ENCODE data around the gene ADGRV1.
"Not testable (repeated sequence)": the region's sequence is repeated elsewhere in the genome, so short reads cannot be mapped to it uniquely, and the experiment has no call there.

The ADGRV1 gene

GRCh38 chr5:91038180-91038808, 479.7 kb downstream of the ADGRV1 start:
- Histone ChIP-seq H3K27me3 (ENCODE audit: low read length) (no peaks in the 10 kb centered on the region), H3K4me3 (ENCODE audit: insufficient read depth, low read length, poor library complexity, severe bottlenecking) (no peak overlapping the region), H3K9ac (ENCODE audit: low read length) (no peak overlapping the region), H3K4me2 (ENCODE audit: low read depth, low read length, poor library complexity, severe bottlenecking) (no peak overlapping the region), H3K9me2 (replicated peaks; ENCODE audit: insufficient read depth, low read length) (no peaks in the 10 kb centered on the region), H3K79me2 (ENCODE audit: insufficient read depth, low read length) (no peaks in the 10 kb centered on the region), H2AFZ (ENCODE audit: low read depth, low read length, severe bottlenecking) (no peak overlapping the region), H3K27ac (ENCODE audit: low read depth, low read length) (no peak overlapping the region), H3K36me3 (ENCODE audit: low read length) (no peaks in the 10 kb centered on the region), H3K9me3 (ENCODE audit: insufficient read depth, low read length) (no peaks in the 10 kb centered on the region), H4K20me1 (ENCODE audit: low read depth, low read length) (no peaks in the 10 kb centered on the region), H3F3A (ENCODE audit: insufficient read depth) (no peaks in the 10 kb centered on the region)
- TF ChIP-seq EZH2phosphoT487 (conservative IDR thresholded peaks at IDR 0.05; ENCODE audit: low read length): no peak
- TF ChIP-seq CTCF (IDR thresholded peaks at IDR 0.05; ENCODE audit: insufficient read depth, low read length, poor library complexity, severe bottlenecking): no peak

- H3K4me3 ChIP-seq (ENCODE audit: insufficient read depth, low read length, poor library complexity, severe bottlenecking); H3K9me2 ChIP-seq (replicated peaks; ENCODE audit: insufficient read depth, low read length); H3K27ac ChIP-seq (ENCODE audit: low read depth, low read length); H3K36me3 ChIP-seq (ENCODE audit: low read length); H3F3A ChIP-seq (ENCODE audit: insufficient read depth); H3K9me3 ChIP-seq (ENCODE audit: insufficient read depth, low read length); H3K4me2 ChIP-seq (ENCODE audit: low read depth, low read length, poor library complexity, severe bottlenecking); H3K79me2 ChIP-seq (ENCODE audit: insufficient read depth, low read length); H3K9ac ChIP-seq (ENCODE audit: low read length); H2AFZ ChIP-seq (ENCODE audit: low read depth, low read length, severe bottlenecking); H4K20me1 ChIP-seq (ENCODE audit: low read depth, low read length); H3K27me3 ChIP-seq (ENCODE audit: low read length): not testable (repeated sequence)
Observed at GRCh38 chr5:91041132-91041531, 482.5 kb downstream of the ADGRV1 start.

GRCh38 chr5:91042247-91042935, 483.8 kb downstream of the ADGRV1 start:
- H3K36me3 ChIP-seq (ENCODE audit: low read length): no peaks in the 10 kb centered on the region
- no peaks in the 10 kb centered on the region for H3K27me3 ChIP-seq (ENCODE audit: low read length)
- no peak for TF ChIP-seq CTCF (IDR thresholded peaks at IDR 0.05; ENCODE audit: insufficient read depth, low read length, poor library complexity, severe bottlenecking)
- no peak for TF ChIP-seq EZH2phosphoT487 (conservative IDR thresholded peaks at IDR 0.05; ENCODE audit: low read length)

GRCh38 chr5:91042936-91043255, 484.3 kb downstream of the ADGRV1 start:
- no peak overlapping the region for H2AFZ ChIP-seq (ENCODE audit: low read depth, low read length, severe bottlenecking)
- H3K36me3 ChIP-seq (ENCODE audit: low read length): no peaks in the 10 kb centered on the region
- no peaks in the 10 kb centered on the region for H3K79me2 ChIP-seq (ENCODE audit: insufficient read depth, low read length)
- H3F3A ChIP-seq (ENCODE audit: insufficient read depth): no peaks in the 10 kb centered on the region
- no peaks in the 10 kb centered on the region for H3K9me2 ChIP-seq (replicated peaks; ENCODE audit: insufficient read depth, low read length)
- no peak overlapping the region for H3K4me2 ChIP-seq (ENCODE audit: low read depth, low read length, poor library complexity, severe bottlenecking)
- no peak for TF ChIP-seq EZH2phosphoT487 (conservative IDR thresholded peaks at IDR 0.05; ENCODE audit: low read length)
- H3K9me3 ChIP-seq (ENCODE audit: insufficient read depth, low read length): no peaks in the 10 kb centered on the region
- no peak overlapping the region for H3K27ac ChIP-seq (ENCODE audit: low read depth, low read length)
- H3K27me3 ChIP-seq (ENCODE audit: low read length): no peaks in the 10 kb centered on the region
- H4K20me1 ChIP-seq (ENCODE audit: low read depth, low read length): no peaks in the 10 kb centered on the region
- no peak overlapping the region for H3K9ac ChIP-seq (ENCODE audit: low read length)
- no peak overlapping the region for H3K4me3 ChIP-seq (ENCODE audit: insufficient read depth, low read length, poor library complexity, severe bottlenecking)

More at GRCh38 chr5:91042247-91042935, 483.8 kb downstream of the ADGRV1 start:
- Histone ChIP-seq H3K79me2 (ENCODE audit: insufficient read depth, low read length) (no peaks in the 10 kb centered on the region), H3K9me2 (replicated peaks; ENCODE audit: insufficient read depth, low read length) (no peaks in the 10 kb centered on the region), H3K4me2 (ENCODE audit: low read depth, low read length, poor library complexity, severe bottlenecking) (no peak overlapping the region), H3F3A (ENCODE audit: insufficient read depth) (no peaks in the 10 kb centered on the region), H3K27ac (ENCODE audit: low read depth, low read length) (no peak overlapping the region), H3K9ac (ENCODE audit: low read length) (no peak overlapping the region), H4K20me1 (ENCODE audit: low read depth, low read length) (no peaks in the 10 kb centered on the region), H3K4me3 (ENCODE audit: insufficient read depth, low read length, poor library complexity, severe bottlenecking) (no peak overlapping the region), H2AFZ (ENCODE audit: low read depth, low read length, severe bottlenecking) (no peak overlapping the region), H3K9me3 (ENCODE audit: insufficient read depth, low read length) (no peaks in the 10 kb centered on the region)

Data from SU-DHL-6 (cell line).